HG03135 (cell line): ENCODE results near the gene ARHGEF33.
A peak's percentile ranks its signal among the peaks of the same experiment; 100 is the strongest.

Experiments
- ATAC-seq: cut with Tn5 transposase; IDR thresholded peaks from one replicate; pipeline ENCODE4 v1.9.1; 2021; ENCODE audit warnings: mild to moderate bottlenecking, moderate library complexity; ENCODE audit not compliant: unreplicated experiment

The ARHGEF33 gene

DNA sequence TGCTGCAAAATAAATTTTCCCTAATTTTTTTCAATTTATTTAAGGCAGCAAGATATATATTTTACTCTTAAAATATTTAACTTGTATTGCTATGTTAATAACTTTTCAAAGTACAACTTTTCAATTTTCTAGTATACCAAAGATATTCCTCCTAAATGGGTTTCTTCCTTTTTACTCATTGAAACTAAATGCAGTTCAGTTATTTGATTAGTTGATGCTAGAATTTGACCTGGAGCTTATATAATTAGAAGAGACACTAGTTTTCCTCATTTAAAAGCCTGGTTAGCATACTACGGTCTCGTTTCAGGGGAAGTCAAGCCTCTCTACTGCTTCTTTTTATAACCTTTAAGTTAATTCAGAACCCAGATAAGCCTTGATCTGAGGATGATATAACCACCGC lies at the start of gene ARHGEF33:
ARHGEF33 (plus strand) TSS at position 301 of the 400 bp plus-strand sequence. CDS start 29,573 bp downstream, outside the sequence.
- ATAC-seq, result no peak

DNA sequence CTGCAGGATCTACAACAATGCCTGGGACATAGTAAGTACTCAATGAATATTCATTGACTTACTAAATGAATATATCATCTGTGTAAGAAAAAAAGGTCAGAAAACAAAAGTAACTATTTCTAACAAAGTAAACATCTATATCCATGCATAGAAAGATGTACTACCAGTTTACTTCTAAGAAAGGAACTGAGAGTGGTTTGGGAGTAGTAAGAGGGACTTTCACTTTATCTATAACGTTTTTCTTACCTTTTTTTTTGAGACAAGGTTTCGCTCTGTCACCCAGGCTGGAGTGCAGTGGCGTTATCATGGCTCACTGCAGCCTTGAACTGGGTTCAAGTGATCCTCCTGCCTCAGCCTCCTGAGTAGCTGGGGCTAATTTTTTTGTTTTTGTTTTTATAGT lies 39.6 kb upstream of the ARHGEF33 start:
- peak; percentile 89 for ATAC-seq

DNA sequence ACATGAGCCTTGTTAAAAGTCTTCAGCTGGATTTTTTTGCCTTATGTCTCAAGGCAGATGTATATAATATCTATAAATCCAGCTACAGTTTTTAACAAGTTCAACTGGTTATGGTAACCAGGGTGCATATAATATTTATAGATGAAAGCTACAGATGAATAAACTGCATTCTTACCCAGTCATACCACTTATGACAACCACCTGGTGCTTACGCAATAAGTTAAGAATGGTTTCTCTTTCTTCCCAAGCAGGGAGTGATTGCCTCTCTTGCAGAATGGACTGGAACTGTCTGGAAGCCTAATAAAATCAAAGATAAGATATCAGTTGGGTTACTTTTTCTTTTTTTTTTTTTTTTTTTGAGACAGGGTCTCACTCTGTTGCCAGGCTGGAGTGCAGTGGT lies 33.5 kb upstream of the ARHGEF33 start:
- no peak for ATAC-seq

DNA sequence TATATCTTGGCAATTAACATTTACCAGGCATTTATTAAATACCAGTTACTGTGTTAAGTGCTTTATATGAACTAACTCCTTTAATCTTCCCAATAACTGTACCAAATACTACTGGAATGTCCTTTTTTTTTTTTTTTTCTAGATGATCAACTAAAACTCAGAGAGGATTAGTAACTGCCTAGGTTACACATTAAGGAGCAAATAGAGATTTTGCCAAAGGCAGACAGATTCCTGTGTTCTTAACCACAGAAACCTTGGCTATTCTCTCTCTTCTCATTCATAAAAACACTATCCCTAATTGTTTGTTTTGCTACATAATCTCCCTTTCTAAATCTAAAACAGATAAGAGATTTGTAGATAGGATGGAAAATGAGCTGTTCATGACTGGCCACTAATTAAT lies 27.2 kb upstream of the ARHGEF33 start:
- no peak for ATAC-seq

DNA sequence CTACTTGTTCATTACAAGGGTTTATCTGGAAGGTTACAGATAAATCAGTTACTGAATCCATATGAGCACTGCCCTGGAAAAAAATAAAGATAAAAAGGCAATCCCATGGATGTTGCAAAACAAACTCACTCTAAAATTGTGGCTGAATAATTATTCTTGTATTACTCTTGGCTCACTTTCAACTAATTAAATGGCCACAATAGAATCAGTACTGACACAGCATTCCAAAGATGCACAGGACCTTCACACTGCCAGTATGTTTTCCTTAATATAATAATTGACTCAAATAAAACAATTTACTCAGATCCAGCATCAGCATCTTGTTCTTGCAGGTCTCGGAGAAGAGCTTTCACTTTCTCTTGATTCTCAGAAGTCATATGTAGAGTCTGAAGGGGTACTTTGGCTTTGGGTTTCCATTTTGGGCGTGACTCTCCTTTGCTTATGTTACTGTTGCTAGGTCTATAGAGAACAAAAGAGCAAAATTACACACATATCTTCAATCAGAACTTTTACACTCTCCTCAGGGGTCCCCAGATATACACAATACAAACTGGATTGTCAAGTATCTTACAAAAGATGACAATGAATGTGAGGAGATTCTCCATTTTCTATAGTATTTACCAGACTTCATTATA lies 26.5 kb upstream of the ARHGEF33 start:
- ATAC-seq, result no peak

DNA sequence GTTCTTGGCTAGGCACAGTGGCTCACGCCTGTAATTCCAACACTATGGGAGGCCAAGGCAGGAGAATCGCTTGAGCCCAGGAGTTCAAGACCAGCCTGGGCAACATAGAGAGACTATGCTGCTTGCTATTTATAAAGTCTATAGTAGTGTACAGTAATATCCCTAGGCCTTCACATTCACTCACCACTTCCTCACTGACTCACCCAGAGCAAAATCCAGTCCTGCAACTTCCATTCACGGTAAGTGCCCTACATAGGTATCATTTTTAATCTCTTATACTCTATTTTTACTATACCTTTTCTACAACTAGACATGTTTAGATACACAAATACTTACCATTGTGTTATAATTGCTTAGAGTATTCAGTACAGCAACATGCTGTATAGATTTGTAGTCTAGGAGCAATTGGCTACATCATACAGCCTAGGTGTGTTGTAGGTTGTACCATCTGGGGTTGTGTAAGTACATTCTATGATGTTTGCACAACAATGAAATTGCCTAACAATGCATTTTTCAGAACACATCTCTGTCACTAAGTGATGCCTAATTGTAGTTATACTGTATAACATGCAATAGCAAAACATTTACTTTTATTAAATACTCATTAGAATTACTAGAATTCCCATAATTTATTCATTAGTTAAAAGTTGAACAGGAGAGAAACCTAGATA lies 22.8 kb upstream of the ARHGEF33 start:
- ATAC-seq, result no peak

DNA sequence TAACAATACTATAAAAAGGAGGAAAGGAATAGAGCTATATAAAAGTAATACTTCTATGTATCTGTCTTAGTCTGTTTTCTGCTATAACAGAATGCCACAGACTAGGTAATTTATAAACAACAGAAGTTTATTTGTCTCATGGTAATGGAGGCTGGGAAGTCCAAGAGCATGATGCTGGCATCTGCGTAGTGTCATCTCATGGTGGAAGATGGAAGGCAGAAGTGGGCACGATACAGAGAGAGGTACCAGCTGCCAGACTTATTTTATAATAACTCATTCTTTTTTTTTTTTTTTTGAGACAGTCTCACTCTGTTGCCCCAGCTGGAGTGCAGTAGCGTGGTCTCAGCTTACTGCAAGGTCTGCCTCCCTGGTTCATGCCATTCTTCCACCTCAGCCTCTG lies 18.2 kb upstream of the ARHGEF33 start:
- no peak for ATAC-seq

DNA sequence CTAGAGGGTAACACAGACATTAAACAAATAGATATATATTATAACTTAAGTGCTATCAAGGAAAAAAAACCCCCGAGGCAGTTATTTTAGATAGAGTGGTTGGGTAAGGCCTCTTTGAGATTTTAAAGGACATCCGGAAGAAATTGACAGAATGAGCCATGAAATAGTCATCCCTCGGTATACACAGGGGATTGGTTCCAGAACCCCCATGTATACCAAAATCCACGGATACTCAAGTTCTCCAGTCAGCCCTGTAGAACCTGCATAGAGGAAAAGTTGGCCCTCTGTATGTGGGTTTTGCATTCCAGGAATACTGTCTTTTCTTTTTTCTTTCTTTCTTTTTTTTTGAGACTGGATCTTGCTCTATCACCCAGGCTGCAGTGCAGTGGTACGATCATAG lies 15.9 kb upstream of the ARHGEF33 start:
- no peak for ATAC-seq

DNA sequence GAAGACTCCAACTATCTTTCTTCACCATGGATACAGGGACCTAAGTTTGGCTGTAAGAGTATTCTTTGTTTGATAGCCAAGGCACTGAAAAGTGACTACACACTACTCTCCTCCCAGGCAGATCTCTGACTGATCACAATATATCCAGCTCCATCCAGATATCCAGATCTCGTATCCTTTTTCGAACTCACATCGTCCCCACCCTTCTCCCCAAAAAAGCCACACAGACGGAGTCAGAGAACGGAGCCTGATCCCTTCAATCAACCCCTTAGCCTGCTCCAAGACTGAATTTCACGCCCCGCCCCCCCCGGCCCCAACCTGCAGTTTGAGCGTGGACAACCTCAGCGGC lies 14.5 kb upstream of the ARHGEF33 start:
- ATAC-seq, result no peak

DNA sequence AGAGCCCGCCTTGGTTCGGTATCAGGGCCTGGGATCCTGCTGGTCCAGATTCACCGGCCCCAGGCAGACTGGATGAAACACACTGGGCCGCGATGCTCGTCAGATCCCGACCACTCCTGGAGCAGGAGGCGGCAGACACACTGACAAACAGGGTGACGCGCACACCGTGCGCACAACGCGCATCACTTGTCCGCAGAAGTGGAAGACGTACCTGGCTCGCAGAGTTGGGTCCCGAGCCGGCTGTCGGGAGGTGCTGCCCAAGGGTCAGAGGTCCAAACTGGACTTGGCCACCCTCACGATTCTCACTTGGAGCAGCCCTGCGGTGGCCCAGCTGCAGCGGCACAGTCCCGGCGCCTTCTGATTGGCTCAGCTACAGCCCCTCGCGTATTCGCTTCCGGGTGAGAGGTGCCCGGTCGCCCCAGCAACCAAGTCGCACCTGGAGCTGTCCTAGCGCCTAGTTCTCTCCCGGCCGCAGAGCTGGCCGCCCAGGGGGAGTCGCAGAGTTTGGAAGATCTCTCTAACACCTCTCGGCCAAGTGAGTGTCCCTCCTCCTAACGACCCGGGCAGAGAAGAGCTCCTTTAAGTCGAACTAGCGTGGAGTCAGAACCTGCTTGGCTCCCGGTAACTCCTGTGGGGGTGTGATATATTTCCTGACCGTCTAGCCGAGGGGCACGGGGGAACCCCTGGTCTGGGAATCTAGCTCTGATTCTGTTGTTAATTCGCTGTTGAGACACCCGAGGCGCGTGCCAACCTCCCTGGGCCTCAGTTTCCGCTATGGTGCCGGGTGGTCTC lies 13.9 kb upstream of the ARHGEF33 start, which contains the start of the genes DHX57 and MORN2:
DHX57 (minus strand) TSS at position 359 of the 792 bp plus-strand sequence. CDS start 7,529 bp downstream, outside the sequence.
MORN2 (plus strand) TSS at position 401 of the 792 bp plus-strand sequence.
- peak; percentile 100 for ATAC-seq

DNA sequence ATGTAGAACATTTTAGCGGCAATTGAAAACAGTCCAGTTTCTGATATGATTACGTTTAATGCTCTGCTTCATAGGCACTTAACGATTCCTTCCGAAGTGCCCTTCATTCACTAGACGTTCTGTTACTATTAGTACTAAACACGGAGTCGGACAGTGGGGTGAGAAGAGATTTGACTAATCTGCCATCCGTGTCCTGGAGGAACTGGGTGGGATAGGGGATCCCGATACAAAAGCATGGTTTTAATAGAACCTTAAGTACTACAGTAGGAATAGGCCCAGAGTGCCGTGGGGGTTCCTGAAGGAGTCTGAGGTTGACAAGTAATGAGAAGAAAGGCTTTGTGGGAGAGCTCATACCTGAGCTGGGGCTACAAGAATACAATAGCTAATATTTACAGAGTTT lies 13.3 kb upstream of the ARHGEF33 start:
- ATAC-seq, result no peak

DNA sequence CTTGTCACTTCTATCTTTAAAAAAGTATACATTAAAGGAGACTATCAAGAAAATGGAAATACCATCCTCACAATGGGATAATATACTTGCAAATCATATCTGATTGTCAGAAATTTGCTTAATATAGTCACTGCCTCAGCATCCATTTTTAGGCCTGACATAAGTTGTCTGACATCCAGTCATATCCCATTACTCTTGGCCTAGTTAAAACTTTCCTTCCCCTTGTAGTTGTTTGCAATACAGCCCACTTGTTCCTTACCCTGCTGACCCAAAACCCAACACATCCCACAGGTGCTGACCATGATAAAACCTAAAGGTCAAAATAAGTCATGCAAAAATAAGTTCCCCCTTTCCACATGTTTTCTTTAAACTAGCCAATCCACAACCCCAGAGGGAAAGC lies 3.6 kb upstream of the ARHGEF33 start:
- ATAC-seq, result no peak

DNA sequence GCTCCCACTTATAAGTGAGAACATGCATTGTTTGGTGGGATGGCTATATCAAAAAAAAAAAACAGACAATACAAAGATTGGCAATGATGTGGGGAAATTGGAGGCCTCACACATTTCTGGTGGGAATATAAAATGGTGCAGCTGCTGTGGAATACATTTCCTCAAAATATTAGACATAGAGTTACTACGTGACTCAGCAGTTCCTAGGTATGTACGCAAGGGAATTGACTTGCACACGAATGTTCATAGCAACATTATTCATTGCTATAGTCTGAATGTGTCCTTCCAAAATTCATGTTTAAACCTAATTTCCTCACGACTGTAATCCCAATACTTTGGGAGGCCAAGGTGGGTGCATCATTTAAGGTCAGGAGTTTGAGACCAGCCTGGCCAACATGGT lies 2.3 kb upstream of the ARHGEF33 start:
- ATAC-seq, result no peak

DNA sequence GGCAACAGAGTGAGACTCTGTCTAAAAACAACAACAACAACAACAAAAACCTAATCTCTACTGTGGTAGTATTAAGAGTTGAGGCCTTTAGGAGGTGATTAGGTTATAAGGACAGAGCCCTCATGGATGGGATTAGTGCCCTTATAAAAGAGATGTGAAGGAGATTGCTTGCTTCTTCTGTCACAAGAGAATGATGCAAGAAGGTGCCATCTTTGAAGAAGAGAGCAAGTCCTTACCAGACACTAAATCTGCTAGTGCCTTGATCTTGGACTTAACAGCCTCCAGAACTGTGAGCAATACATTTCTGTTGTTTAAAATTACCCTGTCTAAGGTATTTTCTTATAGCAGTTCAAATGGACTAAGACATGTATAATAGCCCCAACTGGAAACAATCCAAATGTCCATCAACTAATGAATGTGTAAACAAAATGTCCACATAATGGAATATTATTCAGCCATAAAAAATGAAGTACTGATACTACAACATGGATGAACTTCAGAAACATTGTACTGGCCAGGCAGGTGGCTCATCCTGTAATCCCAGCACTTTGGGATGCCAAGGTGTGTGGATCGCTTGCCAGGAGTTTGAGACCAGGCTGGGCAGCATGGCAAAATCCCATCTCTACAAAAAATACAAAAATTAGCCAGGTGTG lies 1.6 kb upstream of the ARHGEF33 start:
- ATAC-seq, result no peak

DNA sequence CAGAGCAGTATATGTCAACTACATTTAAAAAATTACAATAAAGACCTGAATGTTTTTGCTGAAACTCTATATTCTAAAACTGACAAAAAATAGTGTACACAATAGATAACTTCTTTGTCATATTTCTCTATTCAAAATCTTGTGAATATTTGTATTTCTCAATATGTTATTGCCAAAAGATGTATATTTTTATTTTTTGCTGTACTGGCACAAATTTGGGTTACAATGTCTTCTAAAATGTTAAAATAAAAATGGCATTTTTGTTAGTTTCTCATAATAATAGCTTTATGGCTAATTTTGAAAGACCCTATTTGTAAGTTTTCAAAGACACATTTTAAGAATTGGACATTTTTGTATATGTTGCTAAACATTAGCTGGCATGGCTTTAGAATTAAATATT lies 630 bp upstream of the ARHGEF33 start:
- ATAC-seq, result no peak

DNA sequence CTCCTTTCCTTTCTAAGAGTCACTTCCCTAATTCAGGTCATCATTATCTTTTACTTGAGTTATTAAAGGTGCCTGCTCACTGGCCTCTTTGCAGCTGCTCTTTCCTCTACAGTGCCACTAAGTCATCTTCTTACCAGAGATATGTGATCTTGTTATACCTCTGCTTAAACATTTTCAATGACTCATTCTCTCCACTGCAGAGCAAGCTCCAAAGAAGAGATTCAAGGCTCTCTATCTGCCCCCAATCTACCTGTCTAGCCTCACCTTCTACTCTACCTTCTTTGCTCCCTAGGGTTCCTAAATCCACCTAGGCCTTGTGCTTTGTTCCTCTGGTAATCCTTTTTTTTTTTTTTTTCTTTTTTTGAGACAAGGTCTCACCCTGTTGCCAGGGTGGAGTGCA lies 3.1 kb downstream of the ARHGEF33 start:
- ATAC-seq, result no peak

DNA sequence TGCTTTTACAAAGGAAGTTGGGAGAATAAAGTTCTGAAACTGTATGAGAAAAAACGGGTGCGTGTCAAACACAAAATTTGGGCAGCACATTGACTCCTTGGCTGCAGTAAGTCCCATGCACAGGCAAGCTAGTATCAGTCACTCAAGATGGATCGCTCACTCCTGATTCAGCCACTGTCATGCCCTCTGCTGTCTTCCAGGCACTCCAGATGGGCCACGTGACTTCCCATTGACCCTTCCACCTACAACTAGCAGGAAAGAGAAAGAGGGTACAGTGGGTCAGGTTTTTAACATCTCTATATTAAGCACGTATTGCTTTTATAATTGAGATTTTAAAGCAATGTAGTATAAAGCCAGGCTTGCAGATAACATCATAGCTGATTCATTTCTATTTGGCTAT lies 8.6 kb downstream of the ARHGEF33 start:
- ATAC-seq, result no peak

DNA sequence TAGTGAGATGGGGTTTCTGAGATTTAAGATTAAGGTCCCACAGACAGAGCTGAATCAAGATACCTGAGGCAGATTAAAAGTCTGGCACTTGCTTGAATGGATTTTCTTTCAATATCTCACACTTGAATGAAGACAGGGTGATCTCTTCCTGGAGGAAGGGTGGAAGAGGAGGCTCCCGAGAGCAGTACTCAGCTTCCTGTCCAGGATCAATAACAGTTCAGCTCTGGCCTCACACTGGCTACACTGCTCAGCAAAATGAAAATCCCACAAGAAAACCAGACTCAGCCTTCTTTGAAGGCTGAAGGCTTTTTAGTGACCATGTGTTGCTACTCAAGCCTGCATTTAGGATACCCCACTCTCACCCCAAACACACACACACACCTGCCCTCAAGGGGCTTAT lies 11.1 kb downstream of the ARHGEF33 start:
- ATAC-seq, result no peak

DNA sequence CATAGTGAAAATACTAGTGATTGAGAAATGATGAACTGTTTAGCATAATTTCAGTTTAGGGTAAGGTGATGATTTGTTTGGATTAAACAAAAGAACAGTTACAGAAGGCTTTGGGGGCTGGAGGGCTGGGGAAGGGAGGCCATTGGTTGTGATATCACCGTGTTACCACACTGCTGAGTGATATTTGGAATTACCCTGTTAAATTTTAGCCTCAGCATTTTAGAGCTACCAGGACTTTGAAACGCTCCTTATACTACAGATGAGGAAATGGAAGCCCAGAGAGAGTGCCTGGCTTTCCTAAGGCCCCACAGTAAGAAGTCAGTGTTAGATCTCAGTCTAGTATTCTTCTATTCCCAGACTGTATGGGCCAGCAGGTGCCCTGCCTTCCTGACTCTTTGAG lies 15.6 kb downstream of the ARHGEF33 start:
- ATAC-seq, result no peak

DNA sequence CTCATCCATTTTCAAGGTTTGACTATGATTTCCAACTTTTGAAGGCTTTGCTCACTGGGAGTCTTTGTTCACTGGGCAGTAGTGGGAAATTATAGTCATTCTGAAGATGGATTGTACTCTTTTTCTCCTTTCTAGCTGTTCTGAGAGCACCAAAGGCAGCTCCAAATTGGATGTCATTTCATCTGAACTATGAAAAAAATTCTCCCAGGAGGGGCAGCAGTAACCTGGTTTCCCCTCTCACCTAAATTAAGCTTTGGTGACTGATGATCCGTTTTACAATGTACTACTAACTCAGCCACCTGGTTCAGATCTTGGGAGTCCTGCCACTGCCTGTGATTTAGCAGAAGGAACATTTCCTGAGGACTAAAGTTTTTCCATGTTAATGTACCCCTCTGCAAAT lies 17.6 kb downstream of the ARHGEF33 start:
- ATAC-seq, result no peak
